GM19328 (cell line): ENCODE data around the gene UBA52.

Experiments
- ATAC-seq: cut with Tn5 transposase; IDR thresholded peaks from one replicate; pipeline ENCODE4 v1.9.1; 2021; ENCODE audit warnings: mild to moderate bottlenecking, moderate library complexity; ENCODE audit not compliant: unreplicated experiment

UBA52 gene

GRCh38 chr19:18551631-18552030 lies 20.0 kb upstream of the UBA52 start:
- ATAC-seq, result no peak

DNA sequence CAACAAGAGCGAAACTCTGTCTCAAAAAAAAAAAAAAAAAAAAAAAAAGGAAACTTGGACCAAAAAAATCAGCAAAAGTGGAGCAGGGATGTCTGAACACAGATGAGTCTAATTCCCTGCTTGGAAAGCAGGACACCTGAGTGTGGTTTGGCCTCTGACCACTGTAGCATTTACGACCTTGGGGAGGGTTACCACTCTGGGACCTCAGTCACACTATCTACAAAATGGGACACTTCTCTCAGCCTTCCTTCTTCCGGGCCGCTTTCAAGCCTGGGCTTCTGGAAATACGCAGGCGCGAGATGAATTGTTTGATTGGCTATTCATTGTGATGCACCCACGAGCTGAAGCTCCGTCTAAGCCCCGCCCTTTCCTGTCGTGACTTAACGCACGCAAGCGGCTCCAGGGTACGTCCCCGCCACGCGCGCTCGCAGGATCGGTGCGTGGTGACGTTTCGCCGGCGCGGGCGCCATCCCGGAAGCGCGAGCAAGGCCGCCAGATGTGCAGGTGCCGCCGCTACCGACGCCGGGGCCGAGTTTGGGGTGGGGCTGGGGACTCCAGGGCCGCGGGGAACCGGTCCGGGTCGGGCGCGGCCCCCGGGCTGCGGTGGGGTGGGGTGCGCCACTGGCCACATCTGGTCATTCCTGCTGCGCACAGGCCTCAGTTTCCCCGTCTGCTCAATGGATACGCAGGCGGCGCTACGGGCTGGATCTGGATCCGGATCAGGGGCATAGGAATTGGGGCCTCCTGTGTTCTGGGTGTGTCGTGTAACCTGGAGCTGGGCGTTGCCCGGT lies 14.1 kb upstream of the UBA52 start, which contains the start of gene KXD1:
TSS of gene KXD1 (plus strand) at position 460 of the 791 bp plus-strand sequence. CDS start 4,187 bp downstream, outside the sequence.
- peak; percentile 94 for ATAC-seq

DNA sequence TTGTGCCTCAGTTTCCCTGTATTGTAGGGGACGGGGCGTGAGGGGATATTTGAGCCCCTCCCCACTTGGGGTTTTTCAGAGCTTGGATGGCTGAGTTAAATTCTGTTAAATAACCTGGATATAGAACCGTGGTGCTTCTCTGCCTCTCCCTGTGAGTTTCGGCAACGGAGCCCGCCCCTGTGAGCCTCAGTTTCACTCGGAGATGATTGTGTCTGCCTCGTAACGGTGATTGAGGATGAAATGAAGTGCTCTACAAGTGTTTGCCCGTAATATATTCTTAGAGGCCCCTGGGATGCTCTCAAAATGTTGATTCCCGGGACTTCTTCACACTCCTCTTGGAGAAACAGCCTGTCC lies 13.5 kb upstream of the UBA52 start:
- ATAC-seq, result no peak

DNA sequence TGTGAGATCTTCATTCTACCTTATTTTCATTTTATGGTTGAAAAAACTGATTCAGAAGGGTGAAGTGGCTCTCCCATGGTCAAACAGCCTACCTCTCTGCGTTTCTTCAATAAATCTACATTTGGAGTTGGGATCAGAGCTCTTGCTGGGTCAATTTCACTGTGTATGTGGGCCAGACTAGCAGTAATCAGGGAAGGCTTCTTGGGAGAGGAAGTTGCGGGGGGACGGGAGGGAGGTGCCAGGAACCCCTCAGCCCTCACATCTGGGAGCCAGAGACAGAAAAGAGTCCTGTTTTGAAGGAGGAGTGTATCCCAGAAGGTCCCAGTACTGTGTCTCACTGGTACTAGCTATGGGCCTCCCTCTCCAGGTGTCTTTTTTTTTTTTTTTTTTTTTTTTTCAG lies 13.1 kb upstream of the UBA52 start:
- ATAC-seq, result no peak

DNA sequence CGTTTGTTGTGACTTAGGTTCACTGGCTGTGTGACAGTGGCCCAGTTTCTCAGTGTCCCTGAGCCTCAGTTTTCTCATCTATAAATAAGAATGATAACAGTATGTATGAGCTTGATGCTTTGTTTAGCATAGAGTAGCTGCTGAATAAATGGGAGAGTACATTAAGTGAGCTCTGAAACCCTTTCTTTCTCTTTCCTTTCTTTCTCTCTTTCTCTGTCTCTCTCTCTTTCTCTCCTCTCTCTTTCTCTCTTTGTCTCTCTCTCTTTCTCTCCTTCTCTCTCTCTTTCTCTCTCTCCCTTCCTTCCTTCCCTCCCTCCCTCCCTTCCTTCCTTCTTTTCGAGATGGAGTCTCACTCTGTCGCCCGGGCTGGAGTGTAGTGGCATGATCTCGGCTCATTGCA lies 12.0 kb upstream of the UBA52 start:
- ATAC-seq, result no peak

GRCh38 chr19:18562086-18562485 lies 9.6 kb upstream of the UBA52 start:
- no peak for ATAC-seq

DNA sequence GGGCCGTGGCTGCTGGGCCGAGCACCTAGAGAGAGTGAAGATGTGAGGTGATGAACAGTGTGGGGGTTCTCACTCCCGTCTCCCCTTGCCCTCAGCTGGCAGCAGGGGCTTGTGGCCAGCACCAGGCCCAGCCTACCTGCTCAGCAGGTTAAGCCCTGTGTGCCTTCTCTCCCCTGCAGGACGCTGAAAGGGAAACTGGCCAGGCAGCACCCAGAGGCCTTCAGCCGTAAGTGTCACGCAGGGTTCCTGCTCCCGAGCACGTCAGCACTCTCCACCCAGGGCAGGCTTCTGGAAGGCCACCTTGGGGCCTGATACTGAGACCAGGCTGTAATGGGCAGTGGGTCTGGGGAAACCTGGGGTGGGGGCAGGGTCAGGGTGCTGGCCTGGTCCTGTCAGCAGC lies 4.7 kb upstream of the UBA52 start:
- no peak for ATAC-seq

- no peak for ATAC-seq
Observed at GRCh38 chr19:18568367-18568766, 3.3 kb upstream of the UBA52 start.

DNA sequence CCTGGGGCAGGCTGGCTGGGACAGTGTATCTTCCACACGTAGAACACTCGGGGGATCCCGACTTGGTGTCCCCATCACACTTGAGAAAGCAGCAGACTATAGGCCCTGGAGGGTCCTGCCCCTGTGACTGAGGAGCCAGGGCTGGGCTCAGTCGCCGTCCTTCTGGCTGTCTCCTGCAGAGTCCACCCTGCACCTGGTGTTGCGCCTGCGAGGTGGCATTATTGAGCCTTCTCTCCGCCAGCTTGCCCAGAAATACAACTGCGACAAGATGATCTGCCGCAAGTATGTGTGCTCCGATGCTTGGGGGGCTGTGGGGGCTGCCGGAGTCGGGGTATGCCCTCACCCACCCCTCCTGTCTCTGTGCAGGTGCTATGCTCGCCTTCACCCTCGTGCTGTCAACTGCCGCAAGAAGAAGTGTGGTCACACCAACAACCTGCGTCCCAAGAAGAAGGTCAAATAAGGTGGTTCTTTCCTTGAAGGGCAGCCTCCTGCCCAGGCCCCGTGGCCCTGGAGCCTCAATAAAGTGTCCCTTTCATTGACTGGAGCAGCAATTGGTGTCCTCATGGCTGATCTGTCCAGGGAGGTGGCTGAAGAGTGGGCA lies 3.1 kb downstream of the UBA52 start:
- no peak for ATAC-seq

- ATAC-seq, result no peak
Observed at GRCh38 chr19:18576383-18576782, 4.7 kb downstream of the UBA52 start.

GRCh38 chr19:18577365-18577914 lies 5.8 kb downstream of the UBA52 start:
- ATAC-seq, result no peak

DNA sequence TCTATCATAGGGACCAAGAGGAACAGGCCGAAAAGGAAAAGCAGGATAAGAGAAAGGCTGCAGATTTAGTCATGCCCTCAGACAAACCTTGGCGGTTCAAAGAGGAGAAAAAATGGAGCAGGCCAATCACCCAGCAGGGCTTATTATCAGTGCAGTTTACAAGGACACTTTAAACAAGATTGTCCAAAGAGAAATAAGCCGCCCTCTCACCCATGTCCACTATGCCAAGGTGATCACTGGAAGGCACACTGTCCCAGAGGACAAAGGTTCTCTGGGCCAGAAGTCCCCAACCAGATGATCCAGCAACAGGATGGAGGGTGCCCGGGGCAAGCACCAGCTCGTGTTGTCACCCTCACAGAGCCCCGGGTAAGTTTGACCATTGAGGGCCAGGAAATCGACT lies 8.7 kb downstream of the UBA52 start:
- no peak for ATAC-seq

DNA sequence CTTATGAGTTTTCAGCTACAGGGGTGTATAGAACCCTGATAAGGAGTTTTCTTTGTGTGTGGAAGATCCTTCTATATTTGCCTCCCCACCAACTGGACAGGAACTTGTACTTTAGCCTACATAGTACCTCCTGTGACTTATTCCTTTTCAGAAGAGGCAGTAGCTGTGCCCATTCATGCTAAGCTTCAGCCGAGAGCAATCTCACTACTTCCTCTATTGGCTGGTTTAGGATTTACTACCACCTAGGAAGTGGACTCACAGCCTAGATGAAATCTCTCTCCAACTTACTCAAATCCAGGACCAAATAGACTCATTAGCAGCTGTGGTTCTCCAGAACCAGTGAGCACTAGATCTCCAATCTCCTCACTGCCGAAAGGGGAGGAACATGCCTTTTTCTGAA lies 14.6 kb downstream of the UBA52 start:
- no peak for ATAC-seq

DNA sequence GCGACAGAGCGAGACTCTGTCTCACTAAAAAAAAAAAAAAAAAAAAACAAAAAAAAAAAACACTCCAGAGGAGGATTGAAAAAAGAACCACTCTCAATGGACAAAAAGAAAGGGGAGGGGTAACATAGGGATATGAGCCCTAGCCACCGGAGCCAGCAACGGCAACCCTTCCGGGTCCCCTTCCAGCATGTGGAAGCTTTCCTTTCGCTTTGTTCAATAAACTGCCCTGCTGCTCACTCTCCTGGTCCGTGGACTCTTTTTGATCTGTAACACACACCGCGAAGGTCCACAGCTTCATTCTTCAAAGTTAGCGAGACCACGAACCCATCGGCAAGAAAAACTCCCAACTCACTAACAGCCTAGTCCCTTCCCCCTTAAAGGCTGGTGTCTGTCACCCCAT lies 15.9 kb downstream of the UBA52 start:
- ATAC-seq, result no peak

- ATAC-seq, result no peak
Observed at GRCh38 chr19:18587962-18588610, 16.4 kb downstream of the UBA52 start.

GRCh38 chr19:18588611-18589379 lies 17.1 kb downstream of the UBA52 start, which contains the start of gene REX1BD:
TSS of gene REX1BD (plus strand) at chr19:18588798. CDS start at chr19:18588802, 4 bp downstream.
- ATAC-seq, result peak; percentile 79

DNA sequence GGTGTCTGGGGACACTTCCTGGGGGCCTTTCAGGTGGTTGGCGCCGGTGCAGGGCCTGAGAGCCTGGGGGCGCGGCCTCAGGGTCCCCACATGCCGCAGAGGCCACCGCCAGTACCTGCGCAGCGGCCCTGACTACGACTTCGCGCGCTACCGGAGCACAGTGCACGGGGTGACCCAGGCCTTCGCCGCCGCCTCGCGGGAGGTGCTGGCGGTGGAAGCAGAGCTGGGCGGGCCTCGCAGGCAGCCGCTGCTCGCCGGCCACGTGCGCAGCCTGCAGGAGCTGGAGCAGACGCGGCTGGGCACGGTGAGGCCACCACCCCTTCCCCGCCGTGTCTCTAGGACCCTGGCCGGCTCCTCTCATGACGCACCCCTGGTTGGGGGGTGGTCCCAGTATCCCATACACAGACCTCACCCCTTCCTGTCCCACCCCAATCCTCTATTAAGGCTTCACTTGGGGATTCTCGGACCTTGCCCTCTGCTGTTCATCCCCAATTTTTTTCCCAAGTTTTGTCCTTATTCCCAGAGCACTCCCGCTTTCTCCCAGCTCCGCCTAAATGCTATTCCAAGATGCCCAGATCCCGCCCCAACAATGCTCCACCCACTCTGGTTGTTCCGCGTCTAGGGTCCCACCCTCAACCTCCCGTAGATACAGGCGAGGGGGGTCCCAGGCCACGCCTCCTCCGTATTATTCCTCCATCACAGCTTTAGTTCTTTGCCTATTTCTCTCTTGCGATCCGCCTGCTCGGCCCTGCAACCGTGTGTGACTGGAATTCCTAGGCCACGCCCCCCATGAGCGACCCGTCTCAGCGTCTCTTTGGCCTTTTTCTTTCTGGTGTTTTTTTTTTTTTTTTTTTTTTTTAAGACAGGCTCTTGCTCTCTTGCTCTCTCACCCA lies 18.0 kb downstream of the UBA52 start:
- ATAC-seq, result peak; percentile 25

- ATAC-seq, result no peak
Observed at GRCh38 chr19:18590273-18591272, 18.9 kb downstream of the UBA52 start.
